NCI-H187 treated with DMSO at 0.1 percent for 48 hours (cell line): ENCODE results near the gene NUP62.
A peak's percentile ranks its signal among the peaks of the same experiment; 100 is the strongest.

Source experiments
- DNase-seq: peaks from one replicate; lab custom pipeline; 2025; lab: John Stamatoyannopoulos, UW

Gene NUP62

DNA sequence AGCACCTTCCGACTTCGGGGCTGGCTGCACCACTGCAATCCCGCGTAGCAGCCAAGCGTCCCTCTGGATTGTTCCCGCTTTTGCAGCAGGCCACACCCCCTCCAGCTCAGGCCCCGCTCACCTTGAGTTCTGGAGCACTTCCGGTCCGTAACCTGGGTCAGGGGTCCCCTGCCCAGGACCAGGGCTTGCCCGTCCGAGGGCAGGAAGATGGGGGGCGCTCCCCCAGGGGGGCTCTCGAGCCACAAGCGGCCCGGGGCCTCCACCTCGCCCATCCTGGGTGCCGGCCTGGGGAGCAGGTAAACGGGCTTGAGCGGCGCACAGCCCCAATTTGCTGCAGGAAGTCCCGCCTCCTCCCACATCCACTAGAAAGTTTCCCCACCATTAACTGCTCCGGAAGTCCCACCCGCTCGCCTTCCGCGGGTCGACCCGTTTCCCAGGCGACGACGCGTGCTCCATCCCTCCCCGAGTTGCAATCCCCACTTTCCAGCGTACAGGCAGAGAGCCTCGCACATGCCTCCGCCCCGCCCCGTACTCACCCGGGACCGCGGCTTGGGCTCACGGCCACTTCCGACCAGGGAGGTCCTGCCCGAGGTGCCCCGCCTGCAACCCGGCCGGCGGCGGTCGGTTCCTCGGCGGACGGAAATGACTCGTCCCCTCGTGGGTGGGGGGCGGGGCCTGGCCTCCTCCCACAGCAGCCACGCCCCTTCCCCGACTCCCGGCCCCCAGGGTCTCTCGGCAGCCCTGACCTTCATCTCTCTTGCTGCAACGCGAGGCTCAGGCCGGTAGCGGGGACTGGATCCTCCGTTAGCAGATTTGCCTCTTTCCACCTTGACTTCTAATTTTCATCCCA lies 62.1 kb downstream of the NUP62 start, which contains the start of gene PNKP:
Gene PNKP, minus strand, starts transcription at position 644 of the 850 bp plus-strand sequence. Its CDS starts 372 bp downstream, at position 272.
- peak; percentile 78 for DNase-seq

DNA sequence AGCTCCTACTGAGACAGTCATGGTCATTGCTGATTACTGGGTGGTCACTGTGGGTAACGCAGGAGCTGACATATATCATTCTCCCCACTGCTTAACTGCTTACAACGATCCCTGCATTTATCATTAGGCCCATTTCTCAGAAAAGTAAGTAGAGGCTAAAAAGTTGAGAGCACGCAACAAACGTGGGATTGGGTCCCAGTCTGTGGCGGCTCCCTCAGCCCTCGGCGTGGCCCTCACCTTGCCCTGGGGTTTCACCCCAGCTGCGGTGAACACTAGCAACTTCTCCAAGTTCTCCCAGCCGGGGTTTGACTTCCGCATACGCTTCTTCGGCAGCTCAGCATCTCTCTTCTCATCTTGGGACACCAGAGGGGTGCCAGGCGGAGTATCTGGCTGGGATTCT lies 64.4 kb downstream of the NUP62 start:
- no peak for DNase-seq

GRCh38 chr19:49863935-49864320 lies 65.4 kb downstream of the NUP62 start:
- no peak for DNase-seq

DNA sequence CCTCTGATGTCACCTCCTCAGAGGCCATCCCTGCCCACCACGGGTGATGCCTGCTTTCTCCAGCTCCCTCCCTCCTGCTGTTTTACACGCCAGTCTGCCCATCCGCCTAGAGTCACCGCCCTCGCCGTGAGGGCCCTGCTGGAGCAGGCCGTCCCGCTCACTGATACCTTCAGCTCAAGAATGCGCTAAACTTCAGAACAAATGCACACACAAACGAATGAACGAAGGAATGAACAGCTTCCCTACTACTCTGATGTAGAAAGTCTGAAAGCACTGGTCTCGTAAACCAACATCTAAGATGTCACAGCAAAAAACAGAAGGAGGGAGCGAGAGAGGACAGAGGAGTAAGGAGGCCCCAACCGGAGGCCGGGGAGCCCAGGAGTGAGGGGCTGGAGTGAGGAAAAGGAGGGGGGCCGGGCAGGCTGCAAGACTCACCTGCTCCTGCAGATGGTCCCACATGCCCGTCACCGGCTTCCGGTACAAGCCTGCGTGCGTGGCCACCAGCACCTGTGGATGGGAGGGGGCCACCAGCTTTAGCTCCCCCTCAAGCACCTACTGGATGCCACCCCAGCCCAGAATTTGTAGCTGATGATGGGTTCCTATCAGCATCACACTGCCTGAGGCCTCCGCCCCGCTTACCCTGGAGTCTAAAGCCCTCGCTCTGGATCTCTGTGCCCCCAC lies 65.9 kb downstream of the NUP62 start:
- DNase-seq: no peak

DNA sequence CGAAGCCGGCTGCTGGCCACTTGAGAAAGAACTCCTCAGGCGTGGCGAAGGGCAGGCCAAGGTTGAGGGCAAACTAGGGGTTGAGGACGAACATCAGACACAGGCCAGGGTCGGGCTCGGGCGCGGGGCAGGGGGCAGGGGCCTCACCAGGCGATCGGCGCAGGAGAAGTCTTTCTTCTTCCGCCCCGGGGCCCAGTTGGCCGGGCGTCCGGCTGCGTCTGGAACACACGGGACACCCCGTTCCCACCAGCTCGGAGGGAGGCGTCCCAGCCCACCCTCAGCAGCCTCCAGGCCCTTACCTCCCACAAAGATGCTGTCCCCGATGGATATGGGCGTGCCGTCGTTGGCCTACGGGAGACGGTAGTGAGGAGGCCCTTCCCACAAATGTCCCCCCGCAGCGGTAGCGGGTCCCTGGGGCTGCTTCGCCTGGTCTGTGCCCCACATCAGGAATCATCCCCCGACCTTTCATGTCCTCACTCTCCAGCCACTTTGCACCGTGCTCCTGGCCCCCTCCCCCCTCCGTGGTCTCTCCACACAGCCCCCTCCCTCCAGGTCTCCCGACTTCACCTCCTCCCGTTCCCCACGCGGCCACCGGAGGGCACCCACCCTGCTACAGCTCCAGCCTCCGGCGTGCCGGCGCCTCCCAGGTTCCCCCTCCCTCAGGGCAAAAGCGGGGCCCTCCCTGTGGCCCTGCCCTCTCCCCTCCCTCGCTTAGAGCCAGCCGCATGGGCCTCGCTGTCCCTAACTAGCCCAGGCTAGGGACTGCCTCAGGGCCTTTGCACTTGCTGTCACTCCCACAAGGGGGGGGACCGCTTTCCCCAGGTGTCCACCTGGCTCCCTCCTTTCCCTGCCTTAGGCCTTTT lies 66.7 kb downstream of the NUP62 start:
- DNase-seq: no peak

- DNase-seq: no peak
Measured at GRCh38 chr19:49861541-49862378, 67.5 kb downstream of the NUP62 start.

DNA sequence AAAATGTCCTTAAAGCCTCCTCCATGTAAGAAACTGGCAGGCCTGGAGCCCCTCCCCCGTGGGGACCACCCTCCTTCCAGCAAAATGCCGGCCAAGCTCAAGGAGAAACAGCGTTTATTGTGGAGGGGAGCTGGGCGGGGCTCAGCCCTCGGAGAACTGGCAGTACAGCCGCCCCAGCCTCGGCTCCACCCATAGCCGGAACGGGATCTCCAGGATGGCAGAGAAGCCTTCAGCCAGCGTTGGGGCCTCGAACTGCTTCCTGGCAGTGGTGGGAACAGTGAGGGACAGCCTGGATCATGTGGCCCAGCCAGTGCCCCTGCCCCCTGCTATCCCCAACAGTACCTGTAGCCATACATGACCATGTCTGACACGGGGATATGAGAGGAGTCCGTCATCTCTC lies 68.2 kb downstream of the NUP62 start:
- DNase-seq: no peak

DNA sequence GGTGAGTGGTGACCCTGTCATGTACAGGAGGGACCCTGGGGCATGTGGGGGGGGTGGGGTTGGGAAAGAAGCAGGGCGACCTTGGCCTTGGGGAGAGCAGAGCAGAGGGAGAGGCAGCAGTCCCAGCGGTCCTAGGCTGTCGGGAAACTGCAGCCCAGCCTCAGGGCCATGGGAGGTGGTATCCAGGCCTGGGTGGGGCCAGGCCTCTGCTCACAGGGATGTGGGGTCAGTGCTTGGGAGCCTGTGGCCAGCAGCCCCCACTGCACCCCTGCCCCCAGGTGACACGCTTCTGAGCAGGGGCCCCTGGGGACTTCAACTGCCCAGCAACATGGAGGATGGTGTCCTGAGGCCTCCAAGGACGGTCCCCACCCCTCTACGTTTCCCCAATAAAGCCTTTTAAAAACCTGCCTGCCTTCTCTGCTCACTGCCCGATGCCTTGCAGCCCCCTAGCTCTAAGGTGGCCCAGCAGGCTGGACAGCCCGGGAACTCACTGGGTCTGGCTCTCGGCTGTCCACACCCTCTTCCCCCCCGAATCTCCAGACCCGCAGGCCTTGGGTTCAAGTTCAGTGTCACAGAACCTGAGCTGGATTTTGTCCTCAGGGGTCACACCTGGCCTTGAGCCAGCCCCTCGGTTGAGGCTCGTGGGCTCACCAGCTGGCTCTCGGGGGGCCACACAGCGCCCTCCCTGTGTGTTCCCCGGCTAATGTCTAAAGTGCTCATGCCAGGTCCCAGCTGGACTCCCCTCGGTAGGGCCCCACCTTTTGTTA lies 68.8 kb downstream of the NUP62 start:
- no peak for DNase-seq

DNA sequence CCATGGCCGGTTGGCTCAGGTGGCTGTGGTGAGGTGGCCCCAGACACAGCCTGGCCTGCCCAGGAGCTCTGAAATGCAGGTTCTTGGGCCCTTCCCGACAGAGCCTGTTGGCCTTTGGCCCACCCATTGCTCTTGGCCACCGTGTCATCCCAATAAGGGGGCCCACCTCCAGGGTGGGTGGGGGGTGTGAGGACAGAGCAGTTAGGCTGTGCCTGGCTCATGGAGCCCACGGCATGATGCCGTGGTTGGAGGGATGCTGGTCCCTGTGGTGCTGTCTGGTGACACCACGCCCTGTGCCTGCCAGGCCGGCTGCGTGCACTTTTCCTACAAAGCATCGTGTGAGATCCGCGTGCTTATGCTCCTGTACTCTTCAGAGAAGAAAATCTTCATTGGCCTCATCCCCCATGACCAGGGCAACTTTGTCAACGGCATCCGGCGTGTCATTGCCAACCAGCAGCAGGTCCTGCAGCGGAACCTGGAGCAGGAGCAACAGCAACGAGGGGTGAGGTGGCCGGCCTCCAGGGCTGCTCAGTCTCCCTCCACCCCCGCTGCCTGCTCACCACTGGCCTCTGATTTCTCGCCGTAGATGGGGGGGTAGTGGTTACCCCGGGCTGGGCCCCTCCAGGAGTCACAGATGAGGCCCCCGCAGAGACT lies 69.5 kb downstream of the NUP62 start:
- no peak for DNase-seq

- no peak for DNase-seq
Measured at GRCh38 chr19:49858088-49858985, 71.0 kb downstream of the NUP62 start.

DNA sequence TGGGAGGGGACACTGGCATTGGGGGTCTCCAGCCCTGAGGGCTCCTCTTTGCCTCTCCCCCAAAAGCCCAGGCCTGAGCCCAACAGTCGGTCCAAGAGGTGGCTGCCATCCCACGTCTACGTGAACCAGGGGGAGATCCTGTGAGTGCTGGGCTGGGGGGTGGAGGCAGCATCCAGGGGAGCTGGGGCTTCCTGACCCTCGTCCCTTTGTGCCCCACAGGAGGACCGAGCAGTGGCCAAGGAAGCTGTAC lies 71.5 kb downstream of the NUP62 start:
- no peak for DNase-seq

- no peak for DNase-seq
Measured at GRCh38 chr19:49857061-49857837, 72.1 kb downstream of the NUP62 start.
